DOHH2 (cell line): ENCODE measurements around the gene MYORG.
"Not testable (repeated sequence)": the region's sequence is repeated elsewhere in the genome, so short reads cannot be mapped to it uniquely, and the experiment has no call there.

Experiments used
- H3F3A ChIP-seq: fragments of 200-600 bp; sonication (generic), shearing (Covaris generic); 2 replicates; pipeline ENCODE4 v1.6.0; 2016; ENCODE audit warnings: antibody characterized with exemption, mild to moderate bottlenecking; ENCODE audit not compliant: control insufficient read depth, insufficient read depth
- H3K27ac ChIP-seq: fragments of 200-600 bp; sonication (generic); 2 replicates; pipeline ENCODE4 v1.5.1; 2014; ENCODE audit warnings: low read depth, mild to moderate bottlenecking, low read length, moderate library complexity
- H3K27me3 ChIP-seq: fragments of 200-600 bp; sonication (generic); 2 replicates; pipeline ENCODE4 v1.6.1; 2014; ENCODE audit warnings: mild to moderate bottlenecking, low read length, mixed read lengths; ENCODE audit not compliant: control insufficient read depth
- H3K36me3 ChIP-seq: fragments of 200-600 bp; sonication (generic); 2 replicates; pipeline ENCODE4 v1.6.1; 2014; ENCODE audit warnings: mild to moderate bottlenecking, low read length, moderate library complexity, mixed read lengths; ENCODE audit not compliant: control insufficient read depth
- H3K4me1 ChIP-seq: fragments of 200-600 bp; sonication (generic); 2 replicates; pipeline ENCODE4 v1.6.1; 2014; ENCODE audit warnings: mild to moderate bottlenecking, low read length, mixed read lengths; ENCODE audit not compliant: control insufficient read depth
- H3K4me2 ChIP-seq: fragments of 200-600 bp; sonication (generic); 2 replicates; pipeline ENCODE4 v1.6.0; 2014; ENCODE audit warnings: mild to moderate bottlenecking, low read length, moderate library complexity
- H3K4me3 ChIP-seq: fragments of 200-600 bp; sonication (generic); 2 replicates; pipeline ENCODE4 v1.5.1; 2014; ENCODE audit warnings: mild to moderate bottlenecking, low read length, mixed read lengths
- H3K79me2 ChIP-seq: fragments of 200-600 bp; sonication (generic); 2 replicates; pipeline ENCODE4 v1.6.1; 2014; ENCODE audit warnings: mild to moderate bottlenecking, low read length, mixed read lengths; ENCODE audit not compliant: control insufficient read depth
- H3K9me2 ChIP-seq: fragments of 200-600 bp; sonication (generic); replicated peaks from 2 replicates; pipeline ENCODE4 v1.6.1; 2014; ENCODE audit warnings: mild to moderate bottlenecking, low read length, mixed read lengths; ENCODE audit not compliant: control insufficient read depth
- H3K9me3 ChIP-seq: fragments of 200-600 bp; sonication (generic); 2 replicates; pipeline ENCODE4 v1.6.1; 2014; ENCODE audit warnings: antibody characterized with exemption, low read length, mixed read lengths; ENCODE audit not compliant: control insufficient read depth, insufficient read depth
- H4K20me1 ChIP-seq: fragments of 200-600 bp; sonication (generic); 2 replicates; pipeline ENCODE4 v1.6.0; 2014; ENCODE audit warnings: low read depth, mild to moderate bottlenecking, antibody characterized with exemption, low read length, moderate library complexity; ENCODE audit not compliant: control insufficient read depth, insufficient read depth
- EZH2phosphoT487 ChIP-seq: fragments of 200-600 bp; sonication (generic); IDR thresholded peaks from 2 replicates; pipeline ENCODE4 v1.6.1; 2017; ENCODE audit warnings: borderline replicate concordance, mild to moderate bottlenecking, antibody characterized with exemption, low read length, moderate library complexity, mixed read lengths
- TF ChIP-seq, protein P1 (sequence below): fragments of 200-600 bp; sonication (generic); IDR thresholded peaks from one replicate; pipeline ENCODE4 v1.5.1; 2014; ENCODE audit warnings: antibody characterized with exemption, mild to moderate bottlenecking, low read depth, low read length; ENCODE audit not compliant: poor library complexity, severe bottlenecking

Gene MYORG

DNA sequence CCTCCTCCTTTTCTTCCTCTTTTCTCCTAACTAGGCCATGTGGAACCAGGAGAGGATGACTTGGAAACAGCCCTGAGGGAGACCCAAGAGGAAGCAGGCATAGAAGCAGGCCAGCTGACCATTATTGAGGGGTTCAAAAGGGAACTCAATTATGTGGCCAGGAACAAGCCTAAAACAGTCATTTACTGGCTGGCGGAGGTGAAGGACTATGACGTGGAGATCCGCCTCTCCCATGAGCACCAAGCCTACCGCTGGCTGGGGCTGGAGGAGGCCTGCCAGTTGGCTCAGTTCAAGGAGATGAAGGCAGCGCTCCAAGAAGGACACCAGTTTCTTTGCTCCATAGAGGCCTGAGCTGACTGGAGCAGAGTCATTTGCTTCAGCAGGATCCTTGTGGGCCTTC lies 33.6 kb downstream of the MYORG start:
- H3K4me3 ChIP-seq, result no peak overlapping the region
- H3K27ac ChIP-seq, result no peak overlapping the region
- TF ChIP-seq, protein P1, sequence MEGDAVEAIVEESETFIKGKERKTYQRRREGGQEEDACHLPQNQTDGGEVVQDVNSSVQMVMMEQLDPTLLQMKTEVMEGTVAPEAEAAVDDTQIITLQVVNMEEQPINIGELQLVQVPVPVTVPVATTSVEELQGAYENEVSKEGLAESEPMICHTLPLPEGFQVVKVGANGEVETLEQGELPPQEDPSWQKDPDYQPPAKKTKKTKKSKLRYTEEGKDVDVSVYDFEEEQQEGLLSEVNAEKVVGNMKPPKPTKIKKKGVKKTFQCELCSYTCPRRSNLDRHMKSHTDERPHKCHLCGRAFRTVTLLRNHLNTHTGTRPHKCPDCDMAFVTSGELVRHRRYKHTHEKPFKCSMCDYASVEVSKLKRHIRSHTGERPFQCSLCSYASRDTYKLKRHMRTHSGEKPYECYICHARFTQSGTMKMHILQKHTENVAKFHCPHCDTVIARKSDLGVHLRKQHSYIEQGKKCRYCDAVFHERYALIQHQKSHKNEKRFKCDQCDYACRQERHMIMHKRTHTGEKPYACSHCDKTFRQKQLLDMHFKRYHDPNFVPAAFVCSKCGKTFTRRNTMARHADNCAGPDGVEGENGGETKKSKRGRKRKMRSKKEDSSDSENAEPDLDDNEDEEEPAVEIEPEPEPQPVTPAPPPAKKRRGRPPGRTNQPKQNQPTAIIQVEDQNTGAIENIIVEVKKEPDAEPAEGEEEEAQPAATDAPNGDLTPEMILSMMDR, result no peak
- TF ChIP-seq EZH2phosphoT487, result no peak
- no peaks in the 10 kb centered on the region for H3K9me2 ChIP-seq
- H3K9me3 ChIP-seq, result no peaks in the 10 kb centered on the region
- H3K27me3 ChIP-seq, result no peaks in the 10 kb centered on the region
- H4K20me1 ChIP-seq, result no peaks in the 10 kb centered on the region
- H3K79me2 ChIP-seq, result no peaks in the 10 kb centered on the region
- H3K4me1 ChIP-seq, result no peaks in the 10 kb centered on the region
- peaks cover 20% of the 10 kb centered on the region for H3K36me3 ChIP-seq
- no peak overlapping the region for H3K4me2 ChIP-seq
- H3F3A ChIP-seq, result no peaks in the 10 kb centered on the region

- Histone ChIP-seq H3K4me1 (no peaks in the 10 kb centered on the region), H3K27me3 (no peaks in the 10 kb centered on the region), H4K20me1 (no peaks in the 10 kb centered on the region), H3K79me2 (no peaks in the 10 kb centered on the region), H3K4me3 (no peak overlapping the region), H3F3A (no peaks in the 10 kb centered on the region), H3K9me3 (no peaks in the 10 kb centered on the region), H3K27ac (no peak overlapping the region), H3K36me3 (peaks cover 20% of the 10 kb centered on the region), H3K4me2 (no peak overlapping the region), H3K9me2 (no peaks in the 10 kb centered on the region)
- TF ChIP-seq, protein P1, result no peak
- TF ChIP-seq EZH2phosphoT487, result no peak
Measured at GRCh38 chr9:34341659-34342295, 34.9 kb downstream of the MYORG start.

DNA sequence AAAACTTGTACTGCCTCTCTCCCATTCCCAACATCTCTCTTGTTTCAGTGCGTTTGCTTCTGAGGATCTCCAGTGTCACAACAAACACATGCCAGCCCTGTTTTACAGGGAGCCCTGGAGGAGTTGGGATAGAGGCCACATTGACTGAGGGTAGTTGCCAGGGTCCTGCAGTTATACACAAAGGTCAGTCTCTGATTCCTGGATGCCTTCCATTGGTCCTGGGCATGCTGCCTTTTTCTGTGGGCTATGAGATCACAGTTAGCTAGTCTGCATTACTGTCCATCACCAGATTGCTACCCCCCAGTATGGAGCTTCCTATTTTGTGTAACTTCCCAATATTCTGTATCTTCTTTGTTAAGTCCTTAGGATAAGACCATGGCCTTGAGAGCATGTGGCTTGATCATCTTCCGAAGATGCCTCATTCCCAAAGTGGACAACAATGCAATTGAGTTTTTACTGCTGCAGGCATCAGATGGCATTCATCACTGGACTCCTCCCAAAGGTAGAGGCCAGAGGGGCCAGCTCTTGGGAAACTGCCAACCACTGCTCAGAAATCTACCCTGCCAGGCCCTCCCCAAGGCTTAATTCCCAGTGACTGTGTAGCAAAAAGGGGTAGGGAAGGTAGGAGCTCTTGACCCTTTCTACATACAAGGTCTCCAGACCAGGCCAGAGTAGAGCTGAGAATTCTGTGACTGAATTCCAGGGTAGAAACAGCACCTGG lies 37.9 kb downstream of the MYORG start:
- Histone ChIP-seq H3K9me3 (no peaks in the 10 kb centered on the region), H3K36me3 (peaks cover 20% of the 10 kb centered on the region), H3K4me2 (no peak overlapping the region), H3K27me3 (no peaks in the 10 kb centered on the region), H3K4me3 (no peak overlapping the region), H3F3A (no peaks in the 10 kb centered on the region), H3K27ac (no peak overlapping the region), H3K4me1 (no peaks in the 10 kb centered on the region), H4K20me1 (no peaks in the 10 kb centered on the region), H3K79me2 (no peaks in the 10 kb centered on the region), H3K9me2 (no peaks in the 10 kb centered on the region)
- no peak for TF ChIP-seq EZH2phosphoT487
- TF ChIP-seq, protein P1, result no peak

- not testable (repeated sequence) for H3K79me2 ChIP-seq, H3K4me2 ChIP-seq, H3K4me3 ChIP-seq, H3K4me1 ChIP-seq, H3K9me2 ChIP-seq, H3K27ac ChIP-seq, H3K9me3 ChIP-seq, H3K27me3 ChIP-seq, H3F3A ChIP-seq, H4K20me1 ChIP-seq
- peaks cover 16% of the 10 kb centered on the region for H3K36me3 ChIP-seq
Measured at GRCh38 chr9:34338079-34338478, 38.6 kb downstream of the MYORG start.
